ENCODE data around the gene NEU1.
"Not testable (repeated sequence)": the region's sequence is repeated elsewhere in the genome, so short reads cannot be mapped to it uniquely, and the experiment has no call there.

Gene NEU1
- 54.9 to 134 (median 71.5) reads per million in 4 experiments for total RNA-seq

- peak; percentile 98 for DNase-seq
Observed at GRCh38 chr6:31862344-31863235, at the start of gene NEU1. Gene NEU1 (minus strand): TSS chr6:31862821. CDS start chr6:31862776, 45 bp downstream.

- no peak for DNase-seq
Observed at GRCh38 chr6:31911826-31912585, 49.4 kb upstream of the NEU1 start.

- DNase-seq = not testable (repeated sequence)
Observed at GRCh38 chr6:31909298-31909697, 46.7 kb upstream of the NEU1 start.

- DNase-seq = no peak
Observed at GRCh38 chr6:31908791-31909190, 46.2 kb upstream of the NEU1 start.

- DNase-seq = not testable (repeated sequence)
Observed at GRCh38 chr6:31908255-31908654, 45.6 kb upstream of the NEU1 start.

GRCh38 chr6:31907158-31907813 is 44.7 kb upstream of the NEU1 start:
- no peak for DNase-seq

- DNase-seq = not testable (repeated sequence)
Observed at GRCh38 chr6:31906727-31907126, 44.1 kb upstream of the NEU1 start.

- no peak for DNase-seq
Observed at GRCh38 chr6:31906122-31906521, 43.5 kb upstream of the NEU1 start.

GRCh38 chr6:31905041-31905440 is 42.4 kb upstream of the NEU1 start:
- no peak for DNase-seq

GRCh38 chr6:31903957-31904356 is 41.3 kb upstream of the NEU1 start:
- DNase-seq = no peak

- peak; percentile 79 for DNase-seq
Observed at GRCh38 chr6:31901953-31902643, 39.5 kb upstream of the NEU1 start, which contains the start of gene ZBTB12. Gene ZBTB12 (minus strand): TSS chr6:31902086. CDS start chr6:31901305, 781 bp downstream.

GRCh38 chr6:31901415-31901952 is 38.9 kb upstream of the NEU1 start:
- DNase-seq = no peak

GRCh38 chr6:31900917-31901414 is 38.3 kb upstream of the NEU1 start:
- DNase-seq = no peak

- no peak for DNase-seq
Observed at GRCh38 chr6:31899882-31900722, 37.5 kb upstream of the NEU1 start.

- DNase-seq = no peak
Observed at GRCh38 chr6:31899215-31899614, 36.6 kb upstream of the NEU1 start.

- DNase-seq = no peak
Observed at GRCh38 chr6:31898383-31899011, 35.9 kb upstream of the NEU1 start.

GRCh38 chr6:31897612-31898382 is 35.2 kb upstream of the NEU1 start, which contains the start of gene EHMT2:
Gene EHMT2 (minus strand): TSS chr6:31897698. CDS start chr6:31897677, 21 bp downstream.
- DNase-seq = peak; percentile 70

GRCh38 chr6:31896856-31897611 is 34.4 kb upstream of the NEU1 start:
- no peak for DNase-seq

GRCh38 chr6:31896493-31896855 is 33.9 kb upstream of the NEU1 start:
- no peak for DNase-seq

Data from effector CD8-positive, alpha-beta T cell (primary cell).